HCT116 (cell line): Measurements from ENCODE around the gene GNPTAB.

Experiments used
- CEBPB ChIP-seq: IDR thresholded peaks from 2 replicates; pipeline ENCODE4 v1.6.1; 2012; ENCODE audit warnings: low read depth
- EZH2 ChIP-seq: fragments of 200-600 bp; sonication (generic); IDR thresholded peaks from 2 replicates; pipeline ENCODE4 v1.6.1; 2017; ENCODE audit warnings: antibody characterized with exemption, mixed run types
- EZH2phosphoT487 ChIP-seq: fragments of 200-600 bp; IDR thresholded peaks from 2 replicates; pipeline ENCODE4 v1.6.1; 2018; ENCODE audit warnings: antibody characterized with exemption, borderline replicate concordance
- RAD21 ChIP-seq: IDR thresholded peaks from 2 replicates; pipeline ENCODE4 v1.6.1; 2012; ENCODE audit warnings: low read depth, mild to moderate bottlenecking
- TF ChIP-seq, protein P1 (sequence below), 3 experiments: fragments of 200-600 bp in 1 of 3; sonication (generic) in 1 of 3; IDR thresholded peaks in 2 of 3; conservative IDR thresholded peaks in 1 of 3; 2 replicates each; pipeline ENCODE4 v1.5.1; 2012 to 2017; ENCODE audit warnings: low read depth in 2 of 3, low read length in 2 of 3, antibody characterized with exemption in 1 of 3, borderline replicate concordance in 1 of 3, control low read depth in 1 of 3, mild to moderate bottlenecking in 1 of 3, mixed read lengths in 1 of 3, mixed run types in 1 of 3, moderate library complexity in 1 of 3; ENCODE audit not compliant: insufficient read depth in 1 of 3

DNA sequence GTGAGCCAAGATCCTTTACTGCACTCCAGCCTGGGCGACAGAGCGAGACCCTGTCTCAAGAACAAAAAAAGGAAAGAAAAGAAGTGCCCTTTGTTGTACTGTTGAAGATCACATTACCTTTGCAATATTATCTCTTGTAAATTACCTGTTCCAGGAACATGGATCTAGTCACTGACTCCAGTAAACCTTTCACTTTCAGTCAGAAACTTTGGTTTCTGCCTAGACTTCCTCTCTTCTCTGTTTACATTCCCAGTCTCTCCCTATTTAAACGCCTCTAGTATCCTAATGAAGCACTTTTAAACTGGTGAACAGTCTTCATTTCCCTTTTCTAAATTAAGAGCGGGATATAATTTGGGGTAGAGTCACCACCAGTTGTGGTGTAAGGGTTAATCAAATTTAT lies 120.5 kb downstream of the GNPTAB start:
- no peak for TF ChIP-seq RAD21
- TF ChIP-seq EZH2, result no peak
- TF ChIP-seq, protein P1, sequence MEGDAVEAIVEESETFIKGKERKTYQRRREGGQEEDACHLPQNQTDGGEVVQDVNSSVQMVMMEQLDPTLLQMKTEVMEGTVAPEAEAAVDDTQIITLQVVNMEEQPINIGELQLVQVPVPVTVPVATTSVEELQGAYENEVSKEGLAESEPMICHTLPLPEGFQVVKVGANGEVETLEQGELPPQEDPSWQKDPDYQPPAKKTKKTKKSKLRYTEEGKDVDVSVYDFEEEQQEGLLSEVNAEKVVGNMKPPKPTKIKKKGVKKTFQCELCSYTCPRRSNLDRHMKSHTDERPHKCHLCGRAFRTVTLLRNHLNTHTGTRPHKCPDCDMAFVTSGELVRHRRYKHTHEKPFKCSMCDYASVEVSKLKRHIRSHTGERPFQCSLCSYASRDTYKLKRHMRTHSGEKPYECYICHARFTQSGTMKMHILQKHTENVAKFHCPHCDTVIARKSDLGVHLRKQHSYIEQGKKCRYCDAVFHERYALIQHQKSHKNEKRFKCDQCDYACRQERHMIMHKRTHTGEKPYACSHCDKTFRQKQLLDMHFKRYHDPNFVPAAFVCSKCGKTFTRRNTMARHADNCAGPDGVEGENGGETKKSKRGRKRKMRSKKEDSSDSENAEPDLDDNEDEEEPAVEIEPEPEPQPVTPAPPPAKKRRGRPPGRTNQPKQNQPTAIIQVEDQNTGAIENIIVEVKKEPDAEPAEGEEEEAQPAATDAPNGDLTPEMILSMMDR (IDR thresholded peaks at IDR 0.05 in 2 of 3, conservative IDR thresholded peaks at IDR 0.05 in 1 of 3; ENCODE audit: borderline replicate concordance in 1 of 3, insufficient read depth in 1 of 3, low read depth in 2 of 3, low read length in 2 of 3), result no peak
- TF ChIP-seq EZH2phosphoT487, result no peak
- no peak for TF ChIP-seq CEBPB
